T-helper 2 cell treated with Interferon-gamma antibody and Interleukin-4, amounts not matched to agents 100 ng/mL and 5 ng/mL, for 36 hours (primary cell): ENCODE results near the gene GMCL1. TPM values are rescaled to one million over a fixed set of nuclear protein-coding genes. Genes with fewer than 3 reads are reported as not detected.
"Not testable (repeated sequence)": the region's sequence is repeated elsewhere in the genome, so short reads cannot be mapped to it uniquely, and the experiment has no call there.

Experiments
- intact Hi-C: fragments of 100-400 bp; cut with micrococcal nuclease; formaldehyde crosslinking; loops from one replicate; pipeline ENCODE4 v1.15.1; 2023
- total RNA-seq: library from RNA; stranded (reverse); gene quantifications from 2 replicates; pipeline ENCODE4 v1.2.3, GENCODE V29; 2022

GMCL1 gene, protein sequence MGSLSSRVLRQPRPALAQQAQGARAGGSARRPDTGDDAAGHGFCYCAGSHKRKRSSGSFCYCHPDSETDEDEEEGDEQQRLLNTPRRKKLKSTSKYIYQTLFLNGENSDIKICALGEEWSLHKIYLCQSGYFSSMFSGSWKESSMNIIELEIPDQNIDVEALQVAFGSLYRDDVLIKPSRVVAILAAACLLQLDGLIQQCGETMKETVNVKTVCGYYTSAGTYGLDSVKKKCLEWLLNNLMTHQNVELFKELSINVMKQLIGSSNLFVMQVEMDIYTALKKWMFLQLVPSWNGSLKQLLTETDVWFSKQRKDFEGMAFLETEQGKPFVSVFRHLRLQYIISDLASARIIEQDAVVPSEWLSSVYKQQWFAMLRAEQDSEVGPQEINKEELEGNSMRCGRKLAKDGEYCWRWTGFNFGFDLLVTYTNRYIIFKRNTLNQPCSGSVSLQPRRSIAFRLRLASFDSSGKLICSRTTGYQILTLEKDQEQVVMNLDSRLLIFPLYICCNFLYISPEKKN
- 32.4 and 34.8 TPM in 2 replicates for total RNA-seq

DNA sequence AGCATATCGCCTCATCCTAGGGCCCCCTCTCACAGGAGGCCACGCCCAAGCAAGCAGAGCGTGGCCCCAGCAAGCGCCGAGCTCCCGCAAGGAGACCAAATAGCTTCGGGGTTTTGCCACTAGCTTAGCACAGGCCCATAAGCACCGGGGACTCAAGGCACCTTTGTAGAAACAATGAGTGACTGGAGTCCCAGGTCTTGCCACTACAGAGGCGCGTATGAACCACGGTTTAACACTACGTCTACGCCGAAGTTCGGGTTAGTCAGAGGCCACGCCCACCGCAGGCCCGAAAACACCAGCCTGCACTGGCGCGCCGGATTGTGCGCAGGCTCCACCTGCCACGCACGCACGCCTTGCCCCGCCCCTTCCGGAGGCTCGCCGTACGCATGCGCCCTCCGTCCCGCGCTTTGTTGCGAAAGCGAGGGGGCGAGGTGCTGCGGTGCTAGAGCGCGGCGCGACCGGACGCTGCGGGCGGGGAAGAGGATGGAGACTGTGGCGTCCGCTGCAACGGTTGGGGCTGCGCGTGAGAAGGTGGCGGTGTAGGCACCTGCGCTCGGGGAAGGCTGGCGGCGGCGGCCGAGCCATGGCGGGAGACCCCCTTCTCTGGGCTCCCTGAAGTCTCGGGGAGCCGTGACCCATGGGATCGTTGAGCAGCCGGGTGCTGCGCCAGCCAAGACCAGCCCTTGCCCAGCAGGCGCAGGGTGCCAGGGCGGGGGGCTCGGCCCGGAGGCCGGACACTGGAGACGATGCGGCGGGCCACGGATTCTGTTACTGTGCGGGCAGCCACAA lies at the start of gene GMCL1:
Gene GMCL1 (plus strand): TSS at position 405 of the 789 bp plus-strand sequence. CDS start 233 bp downstream, at position 638.
- intact Hi-C loops: loop anchor here (1.0 to 5.0 kb wide), 9 partner anchors 12 to 463 kb away; partner anchors contain the start of genes AAK1, C2orf42, SNRPG and TIA1

DNA sequence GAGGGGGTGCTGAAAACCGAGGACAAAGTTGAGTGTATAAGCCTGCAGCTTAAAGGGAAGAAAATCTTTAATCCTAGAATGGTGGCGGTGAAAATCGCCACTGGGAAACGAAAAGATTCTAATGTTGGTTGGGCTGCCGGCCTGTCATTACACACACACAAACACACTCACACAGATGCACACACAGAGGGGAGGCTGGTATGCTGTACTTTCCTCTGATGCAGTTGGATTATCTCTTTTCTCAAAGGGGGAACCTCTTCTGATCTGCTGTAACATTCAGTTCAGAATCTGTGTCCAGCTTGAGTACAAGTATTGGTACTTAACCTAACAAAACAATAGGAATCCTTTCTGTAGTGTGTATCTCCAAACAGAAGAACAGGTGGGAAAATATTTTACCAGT lies 48.5 kb upstream of the GMCL1 start:
- intact Hi-C loops: no loop called here

DNA sequence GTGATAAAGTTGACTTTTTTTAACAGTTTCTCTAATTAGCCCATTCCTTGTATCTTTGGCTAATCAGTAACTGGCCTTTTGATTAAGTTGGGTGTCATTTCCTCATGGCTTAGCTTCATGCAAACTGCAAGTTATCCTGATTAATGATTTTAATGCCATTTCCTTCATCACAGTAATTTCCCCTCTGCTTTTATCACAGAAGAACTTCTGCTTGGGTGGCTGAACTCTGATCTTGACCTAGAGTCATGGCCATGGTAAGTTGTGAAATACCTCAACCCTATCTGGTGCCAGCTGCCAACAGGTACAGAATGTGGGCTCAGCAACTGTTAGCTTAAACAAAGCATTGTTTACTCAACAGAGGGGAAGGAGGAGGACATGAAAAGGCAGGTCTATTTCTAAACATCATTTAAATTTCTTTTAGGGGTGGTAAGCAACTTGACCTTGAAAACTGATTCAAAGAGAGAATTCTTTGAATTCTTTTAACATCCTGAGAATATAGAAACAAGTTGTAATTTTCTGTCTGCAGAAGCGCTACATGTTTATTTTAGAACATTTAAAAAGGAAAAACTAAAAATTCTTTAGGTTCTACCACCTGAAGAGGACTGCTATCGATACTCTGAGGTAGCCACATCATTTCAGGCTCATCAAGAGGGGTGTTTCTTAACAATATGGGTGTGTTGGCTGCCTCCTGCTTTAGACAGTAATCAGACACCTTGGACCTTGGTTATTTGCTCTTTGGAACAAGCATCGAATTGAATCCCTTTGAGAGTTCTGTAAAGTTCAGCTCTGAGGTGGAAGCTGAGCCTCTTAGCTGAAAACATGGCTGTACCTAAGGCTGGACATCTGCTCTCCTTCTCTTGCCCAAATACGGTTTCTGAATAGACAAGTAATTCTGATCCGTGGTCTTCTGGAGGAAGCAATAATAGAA lies 47.9 kb upstream of the GMCL1 start:
- intact Hi-C loops: no loop called here

DNA sequence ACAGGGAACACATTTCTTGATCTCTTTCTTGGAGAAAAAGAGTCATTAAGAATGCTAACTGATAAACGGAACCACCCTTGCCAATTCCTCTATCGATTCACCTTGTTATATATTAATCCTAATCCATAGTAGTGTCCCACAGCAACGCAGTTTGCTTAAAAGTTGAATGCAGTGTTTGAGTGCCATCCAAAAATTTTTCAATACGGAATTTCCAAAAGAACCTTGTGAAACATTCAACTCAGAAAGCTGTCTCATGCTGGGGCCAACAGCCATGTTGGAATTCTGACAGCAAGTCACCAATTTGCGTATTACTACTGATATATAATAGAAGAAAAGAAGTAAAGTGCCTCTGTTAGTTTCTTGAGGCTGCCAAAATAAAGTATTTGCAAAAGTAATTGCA lies 45.2 kb upstream of the GMCL1 start:
- intact Hi-C loops: no loop called here

DNA sequence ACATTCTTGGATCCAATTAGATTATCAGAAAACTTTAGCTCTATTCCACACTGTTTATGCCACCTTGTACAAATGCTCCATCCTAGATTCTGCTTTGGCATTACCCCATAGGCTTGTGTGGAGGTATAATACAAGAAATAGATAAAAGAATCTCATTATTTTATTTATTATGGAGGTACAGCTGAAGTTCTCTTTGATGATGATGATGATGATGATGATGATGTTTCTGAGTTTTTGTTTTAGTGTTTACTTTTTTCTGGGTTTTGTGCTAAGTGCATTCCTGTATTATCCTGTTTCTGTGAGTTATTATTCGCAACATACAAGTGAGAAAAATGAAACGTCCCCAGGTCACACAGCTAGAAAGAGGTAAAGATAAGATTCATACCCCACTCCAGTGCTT lies 44.1 kb upstream of the GMCL1 start:
- intact Hi-C loops: no loop called here

DNA sequence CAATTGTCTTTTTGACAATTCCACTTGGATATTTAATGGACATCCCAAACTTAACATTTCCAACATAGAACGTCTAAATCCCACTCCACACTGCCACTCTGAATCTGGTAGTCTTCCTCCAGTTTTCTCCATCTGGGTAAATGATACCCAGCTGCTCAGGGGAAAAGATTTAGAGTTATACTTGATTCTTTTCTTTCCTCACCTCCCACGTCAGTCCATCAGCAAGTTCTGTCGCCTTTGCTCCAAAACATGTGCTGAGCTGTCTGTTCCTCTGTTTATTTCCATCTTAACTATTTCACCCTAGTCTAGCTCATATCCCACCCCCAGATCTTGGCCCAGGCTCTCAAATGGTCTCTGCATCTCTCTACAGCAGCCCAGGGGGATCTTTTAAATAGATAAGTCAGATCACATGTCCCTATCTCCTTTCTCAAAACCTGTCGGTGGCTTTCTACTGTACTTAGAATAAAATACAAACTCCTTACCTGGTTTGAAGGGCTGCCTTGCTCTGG lies 43.4 kb upstream of the GMCL1 start:
- intact Hi-C loops: no loop called here

DNA sequence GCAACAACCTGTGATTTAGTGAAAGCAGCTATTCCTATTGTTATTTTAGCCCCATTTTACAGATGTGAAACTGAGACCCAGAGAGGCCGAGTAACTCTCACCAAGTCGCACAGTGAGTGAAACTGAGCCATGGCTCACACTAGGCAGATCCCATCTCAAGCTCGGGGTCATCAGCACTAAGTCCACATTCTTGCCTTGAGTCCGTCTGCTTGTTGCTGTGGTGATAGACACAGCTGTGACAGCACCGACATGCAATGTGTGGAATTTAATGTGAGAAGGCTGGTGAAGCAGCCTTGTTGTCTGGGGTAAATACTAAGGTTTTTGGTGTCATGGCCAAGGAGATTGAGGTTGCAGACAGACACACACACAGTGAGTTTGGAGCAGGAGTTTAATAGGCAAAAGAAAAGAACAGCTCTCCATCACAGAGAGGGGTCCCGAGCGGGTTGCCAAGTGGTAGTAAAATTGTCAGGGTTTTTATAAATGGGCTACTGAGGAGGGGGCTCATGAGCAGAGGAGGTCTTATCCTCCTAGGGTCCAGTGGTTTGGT lies 40.2 kb upstream of the GMCL1 start:
- intact Hi-C loops: no loop called here

DNA sequence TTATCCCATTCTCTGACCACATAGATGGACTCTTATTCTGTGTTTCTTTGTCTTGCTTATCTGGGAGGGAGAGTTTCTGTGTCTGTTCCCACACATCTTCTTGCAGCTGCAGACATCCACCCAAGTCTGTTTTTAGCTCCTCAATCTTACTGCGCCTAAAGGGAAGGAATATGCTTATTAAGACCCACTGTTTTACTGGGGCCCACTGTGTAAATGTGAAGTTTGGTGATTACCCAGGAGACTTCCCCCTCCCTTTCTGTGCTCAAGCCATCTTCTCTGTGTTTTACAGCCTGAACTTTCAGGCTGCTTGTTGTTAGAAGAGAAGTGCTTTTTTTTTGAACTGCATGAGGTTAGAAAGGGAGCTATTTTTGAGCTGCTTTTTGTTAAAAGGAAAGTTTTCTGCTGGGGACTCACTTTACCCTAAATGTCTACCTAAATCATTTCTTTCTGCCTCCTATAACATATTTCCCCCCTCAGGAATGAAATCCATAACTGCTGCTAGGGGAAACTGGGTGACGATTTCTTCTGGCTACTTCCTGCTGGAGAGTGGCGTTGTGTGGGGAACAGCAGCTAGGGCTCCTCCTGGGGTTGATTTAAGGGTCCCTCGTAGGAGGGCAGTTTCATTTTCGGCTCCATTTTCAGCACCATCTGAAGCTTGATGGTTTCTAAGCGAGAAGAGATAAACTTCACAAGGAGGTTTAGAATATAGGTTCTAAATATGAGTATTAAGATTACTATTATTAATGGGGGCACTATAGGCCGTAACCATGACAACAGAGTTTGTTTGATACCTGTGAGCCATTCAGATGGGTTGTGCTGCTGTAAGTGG lies 39.5 kb upstream of the GMCL1 start:
- intact Hi-C loops: loop anchor here (5.0 kb wide), 1 partner anchor 48 kb away; the partner anchor contains the start of gene ANXA4

DNA sequence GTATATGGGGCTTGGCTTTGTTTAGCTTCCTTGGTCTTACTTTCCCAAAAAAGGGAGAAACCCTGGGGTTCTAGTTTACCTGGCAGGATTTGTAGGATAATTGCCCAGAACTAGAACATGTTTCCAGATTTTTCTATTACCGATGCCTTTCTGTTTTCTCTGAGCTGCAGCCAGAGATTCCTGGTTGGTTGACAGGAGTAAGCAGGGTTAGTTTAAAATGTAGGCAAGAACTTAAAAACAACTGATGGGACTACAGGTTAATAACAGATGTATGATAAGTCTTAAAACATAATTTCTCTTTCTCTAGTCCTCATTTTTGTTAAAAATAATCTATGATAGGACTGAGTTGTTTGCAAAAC lies 38.9 kb upstream of the GMCL1 start:
- intact Hi-C loops: loop anchor here (5.0 kb wide), 1 partner anchor 48 kb away; the partner anchor contains the start of gene ANXA4

DNA sequence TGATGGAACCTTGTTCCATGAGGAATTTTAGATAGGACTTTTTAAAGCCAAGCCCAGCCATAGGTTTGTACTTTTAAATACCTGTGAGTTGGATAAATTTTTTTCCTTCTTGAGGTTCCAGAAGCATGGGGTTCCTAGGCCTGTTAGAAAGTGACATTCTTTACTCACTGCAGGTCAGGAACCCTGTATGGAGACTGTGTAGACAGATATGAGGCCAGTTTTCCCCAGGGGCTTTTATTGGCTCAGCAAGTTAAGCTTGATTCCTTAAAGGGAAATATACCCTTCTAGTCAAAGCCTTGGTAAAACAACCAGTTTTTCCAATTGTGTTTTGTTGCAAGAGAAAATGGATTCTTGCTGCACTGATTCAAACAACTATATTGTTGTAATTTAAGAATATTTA lies 38.4 kb upstream of the GMCL1 start:
- intact Hi-C loops: loop anchor here (5.0 kb wide), 1 partner anchor 49 kb away; the partner anchor contains the start of gene ANXA4

DNA sequence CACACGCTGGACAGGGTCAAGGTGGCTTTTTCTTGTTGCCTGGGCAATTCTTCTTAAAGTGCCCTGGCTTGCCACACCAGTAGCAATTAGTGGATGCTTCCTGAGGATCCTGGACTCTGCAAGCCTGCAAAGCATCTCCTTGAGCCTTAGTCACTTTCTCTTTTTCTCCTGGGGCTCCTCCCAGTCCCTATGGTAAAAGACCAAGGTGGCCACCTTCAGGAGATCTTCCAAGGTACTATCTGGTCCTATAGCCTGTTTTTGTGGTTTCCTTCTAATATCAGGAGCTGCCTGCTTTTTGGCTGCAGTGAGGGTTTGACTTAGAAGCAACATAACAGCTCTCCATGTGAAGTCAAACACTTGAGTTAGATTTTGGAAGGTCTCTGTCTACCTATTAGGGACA lies 33.3 kb upstream of the GMCL1 start:
- intact Hi-C loops: no loop called here

DNA sequence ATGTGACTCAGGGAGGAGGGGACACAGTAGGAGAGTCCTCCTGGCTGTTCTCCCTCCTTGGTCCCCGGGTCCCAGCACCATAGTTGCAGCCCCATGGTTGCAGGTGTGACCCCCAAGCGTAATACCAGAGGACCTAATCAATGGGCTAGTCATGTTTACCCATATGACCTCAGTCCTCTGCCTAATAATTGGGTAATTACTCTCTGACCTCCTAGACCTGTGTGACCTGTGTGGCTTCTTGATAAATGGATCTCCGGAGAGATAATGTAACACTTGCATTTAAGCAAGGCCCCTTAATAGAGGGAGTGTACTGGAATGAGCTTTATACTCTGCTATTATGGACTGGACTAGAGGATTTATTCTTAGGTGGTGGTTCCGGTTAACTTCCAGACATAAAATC lies 32.2 kb upstream of the GMCL1 start:
- intact Hi-C loops: no loop called here

DNA sequence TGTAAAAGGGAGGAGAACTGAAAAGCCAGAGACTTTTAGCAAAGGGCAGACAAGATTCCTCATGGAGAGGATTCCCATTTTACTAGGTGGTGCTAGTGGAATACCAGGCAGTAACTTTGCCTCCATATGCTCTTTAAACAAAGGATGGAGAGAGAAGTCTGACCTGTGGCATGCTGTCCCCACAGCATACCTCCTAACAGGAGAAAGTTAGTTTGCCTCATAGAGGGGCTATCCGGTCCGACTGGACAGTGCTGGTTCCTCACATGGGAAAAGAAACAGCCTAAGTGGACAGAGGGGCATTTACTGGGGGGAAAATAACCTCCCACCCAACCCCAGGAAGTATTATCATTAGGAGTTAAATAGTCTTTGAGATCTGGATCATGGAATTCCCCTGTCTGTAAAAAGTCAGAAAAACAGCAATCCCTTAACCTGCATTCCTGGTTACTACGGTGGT lies 31.6 kb upstream of the GMCL1 start:
- intact Hi-C loops: no loop called here

DNA sequence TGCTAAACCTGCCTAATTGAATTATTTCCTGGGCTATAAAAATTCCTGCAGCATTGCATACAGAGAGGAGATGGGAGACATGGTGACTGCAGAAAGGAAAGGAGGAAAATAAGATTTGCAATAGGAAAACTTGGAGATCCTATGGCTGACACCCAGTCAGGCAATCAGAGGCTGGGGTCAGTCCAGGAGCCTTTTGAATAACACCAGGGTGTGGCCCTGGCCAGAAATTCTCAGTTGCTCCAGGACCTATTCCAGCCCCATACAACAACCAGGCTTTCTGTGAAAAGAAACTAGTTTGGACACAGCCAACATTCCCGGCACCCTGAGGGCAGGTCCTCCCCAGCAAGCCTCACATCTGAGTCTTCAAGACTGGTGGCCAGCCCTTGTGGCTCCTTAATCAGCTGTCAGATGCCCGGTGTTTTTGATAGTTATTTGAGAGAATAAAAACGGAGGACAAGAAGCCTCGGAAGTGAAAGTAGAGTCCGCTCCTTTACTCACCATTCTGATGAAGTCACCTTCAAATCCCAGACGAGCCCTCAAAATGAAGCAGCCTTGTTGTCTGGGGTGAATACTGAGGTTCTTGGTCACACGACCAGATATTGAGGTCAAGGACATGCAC lies 31.1 kb upstream of the GMCL1 start:
- intact Hi-C loops: no loop called here

DNA sequence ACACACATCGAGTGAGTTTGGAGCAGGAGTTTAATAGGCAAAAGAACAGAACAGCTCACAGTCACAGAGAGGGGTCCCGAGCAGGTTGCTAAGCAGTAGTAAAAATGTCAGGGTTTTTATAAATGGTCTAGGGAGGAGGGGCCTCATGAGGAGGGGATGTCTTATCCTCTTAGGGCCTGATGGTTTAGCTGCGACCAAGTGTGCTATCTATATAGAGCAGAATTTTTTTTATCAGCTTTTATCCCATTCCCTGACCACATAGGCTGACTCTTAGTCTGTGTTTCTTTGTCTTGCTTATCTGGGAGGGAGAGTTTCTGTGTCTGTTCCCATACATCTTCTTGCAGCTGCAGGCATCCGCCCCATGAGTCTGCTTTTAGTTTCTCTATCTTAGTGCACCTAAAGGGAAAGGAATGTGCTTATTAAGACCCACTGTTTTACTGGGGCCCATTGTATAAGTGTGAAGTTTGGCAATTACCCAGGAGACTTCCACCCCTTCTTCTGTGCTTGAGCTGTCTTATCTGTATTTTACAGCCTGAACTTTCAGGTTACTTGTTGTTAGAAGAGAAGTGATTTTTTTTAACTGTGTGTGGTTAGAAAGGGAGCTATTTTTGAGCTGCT lies 30.4 kb upstream of the GMCL1 start:
- intact Hi-C loops: no loop called here

DNA sequence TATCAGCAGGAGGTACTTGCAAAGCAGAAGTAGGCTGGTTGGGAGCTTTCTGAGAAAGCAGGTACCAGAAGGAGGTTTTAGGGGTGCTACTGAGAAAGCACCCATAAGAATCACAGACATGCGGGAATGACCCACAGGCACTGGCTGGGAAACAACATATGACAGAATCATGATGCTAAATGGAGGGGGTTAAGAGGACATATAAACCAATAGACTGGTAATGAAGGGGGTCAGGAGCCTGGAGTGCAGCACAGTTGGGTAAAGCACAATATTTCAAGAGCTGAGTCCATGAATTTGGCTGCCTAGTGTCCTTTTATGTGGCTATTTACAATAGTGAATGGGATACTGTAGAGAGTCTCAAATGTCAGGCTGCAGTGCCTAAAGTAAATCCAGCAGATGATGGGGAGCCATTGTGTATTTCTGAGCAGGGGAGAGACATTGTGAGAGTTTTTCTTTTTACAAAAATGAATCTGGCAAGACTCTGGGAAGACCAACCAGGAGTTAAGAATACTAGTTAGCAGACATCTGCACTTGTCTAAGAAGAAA lies 27.6 kb upstream of the GMCL1 start:
- intact Hi-C loops: no loop called here

DNA sequence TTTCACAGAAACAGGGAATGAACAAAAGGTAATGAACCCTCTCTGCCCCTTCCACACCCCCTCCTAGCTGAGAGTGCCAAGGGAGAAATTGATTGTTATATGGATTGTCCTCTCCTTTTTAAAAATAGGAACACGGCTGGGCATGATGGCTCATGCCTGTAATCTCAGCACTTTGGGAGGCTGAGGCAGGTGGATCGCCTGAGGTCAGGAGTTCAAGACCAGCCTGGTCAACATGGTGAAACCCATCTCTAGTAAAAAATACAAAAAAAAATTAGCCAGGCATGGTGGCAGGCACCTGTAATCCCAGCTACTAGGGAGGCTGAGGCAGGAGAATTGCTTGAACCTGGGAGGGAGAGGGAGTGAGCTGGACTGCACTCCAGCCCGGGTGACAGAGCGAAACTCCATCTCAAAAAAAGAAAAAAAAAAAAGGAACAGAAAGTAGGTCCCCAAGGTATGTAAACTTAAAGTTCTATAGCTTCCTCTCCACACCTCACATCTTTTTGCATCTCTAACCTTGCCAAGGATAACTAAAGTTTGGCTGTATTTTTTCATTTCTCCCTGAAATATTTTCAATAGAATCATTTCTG lies 26.6 kb upstream of the GMCL1 start:
- intact Hi-C loops: not testable (repeated sequence)

DNA sequence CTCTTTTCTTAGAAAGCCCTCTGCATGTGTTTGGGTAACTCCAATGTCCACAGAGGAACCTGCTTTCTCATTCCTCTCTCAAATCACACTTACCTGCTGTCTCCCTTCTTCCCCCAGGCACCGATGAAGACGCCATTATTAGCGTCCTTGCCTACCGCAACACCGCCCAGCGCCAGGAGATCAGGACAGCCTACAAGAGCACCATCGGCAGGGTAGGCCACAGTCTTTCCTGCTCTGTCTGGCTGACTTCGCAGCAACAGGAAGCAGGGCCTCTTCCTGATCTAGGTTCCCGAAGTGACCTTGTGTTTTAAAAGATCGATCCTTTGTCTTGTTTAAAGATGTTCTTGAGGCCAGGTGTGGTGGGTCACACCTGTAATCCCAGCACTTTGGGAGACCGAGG lies 25.0 kb upstream of the GMCL1 start:
- intact Hi-C loops: no loop called here
